HEK293T (cell line): ENCODE measurements around the gene S100A12.
A peak's percentile ranks its signal among the peaks of the same experiment; 100 is the strongest.

Source experiments
- CTCF ChIA-PET: fragments of 350-600 bp; formaldehyde crosslinking; extraction: SDS; loops from one replicate; lab custom pipeline; 2021; ENCODE audit warnings: antibody characterized with exemption, inconsistent platforms; lab: Yijun Ruan, JAX
- POLR2A ChIA-PET: fragments of 350-600 bp; formaldehyde crosslinking; extraction: SDS; loops from one replicate; lab custom pipeline; 2020; ENCODE audit warnings: antibody characterized with exemption, inconsistent platforms; lab: Yijun Ruan, JAX
- DNase-seq: peaks from one replicate; pipeline ENCODE4 v3.0.0; 2012; ENCODE audit warnings: mixed read lengths; ENCODE audit errors: extremely low spot score
- ARNT ChIP-seq: fragments of 450-650 bp; IDR thresholded peaks from 2 replicates; pipeline ENCODE4 v1.6.1; 2017; ENCODE audit warnings: mild to moderate bottlenecking
- BHLHE40 ChIP-seq: fragments of 450-650 bp; IDR thresholded peaks from 2 replicates; pipeline ENCODE4 v1.6.1; 2016; ENCODE audit warnings: mild to moderate bottlenecking, moderate library complexity, borderline replicate concordance
- CTBP1 ChIP-seq: fragments of 450-650 bp; IDR thresholded peaks from 2 replicates; pipeline ENCODE4 v1.6.1; 2016; ENCODE audit warnings: borderline replicate concordance
- ELF4 ChIP-seq: fragments of 450-650 bp; IDR thresholded peaks from 2 replicates; pipeline ENCODE4 v1.6.1; 2017; ENCODE audit warnings: antibody characterized with exemption
- FOXA1 ChIP-seq: fragments of 450-650 bp; IDR thresholded peaks from 2 replicates; pipeline ENCODE4 v1.6.1; 2016; ENCODE audit warnings: mild to moderate bottlenecking
- FOXK2 ChIP-seq: fragments of 450-650 bp; IDR thresholded peaks from 2 replicates; pipeline ENCODE4 v1.6.1; 2016; ENCODE audit warnings: mild to moderate bottlenecking
- FOXM1 ChIP-seq: fragments of 450-650 bp; IDR thresholded peaks from 2 replicates; pipeline ENCODE4 v1.6.1; 2017; ENCODE audit warnings: mild to moderate bottlenecking, borderline replicate concordance
- HDGF ChIP-seq: fragments of 450-650 bp; IDR thresholded peaks from 2 replicates; pipeline ENCODE4 v1.6.1; 2017; ENCODE audit warnings: antibody characterized with exemption, borderline replicate concordance
- L3MBTL2 ChIP-seq: fragments of 450-650 bp; conservative IDR thresholded peaks from 2 replicates; pipeline ENCODE4 v1.6.1; 2016; ENCODE audit warnings: mild to moderate bottlenecking
- LEF1 ChIP-seq: fragments of 450-650 bp; IDR thresholded peaks from 2 replicates; pipeline ENCODE4 v1.6.1; 2017; ENCODE audit warnings: mild to moderate bottlenecking, borderline replicate concordance
- NFRKB ChIP-seq: fragments of 450-650 bp; IDR thresholded peaks from 2 replicates; pipeline ENCODE4 v1.6.1; 2016; ENCODE audit warnings: mild to moderate bottlenecking, moderate library complexity
- SP1 ChIP-seq: fragments of 450-650 bp; IDR thresholded peaks from 2 replicates; pipeline ENCODE4 v1.6.1; 2017
- SUZ12 ChIP-seq: fragments of 450-650 bp; IDR thresholded peaks from 2 replicates; pipeline ENCODE4 v1.6.1; 2016; ENCODE audit warnings: mild to moderate bottlenecking
- TARDBP ChIP-seq: fragments of 450-650 bp; IDR thresholded peaks from 2 replicates; pipeline ENCODE4 v1.6.1; 2016
- ZNF384 ChIP-seq: fragments of 450-650 bp; IDR thresholded peaks from 2 replicates; pipeline ENCODE4 v1.6.1; 2016
- TF ChIP-seq, protein P1 (sequence below): fragments of 450-650 bp; IDR thresholded peaks from 2 replicates; pipeline ENCODE4 v1.6.1; 2016

Gene S100A12

DNA sequence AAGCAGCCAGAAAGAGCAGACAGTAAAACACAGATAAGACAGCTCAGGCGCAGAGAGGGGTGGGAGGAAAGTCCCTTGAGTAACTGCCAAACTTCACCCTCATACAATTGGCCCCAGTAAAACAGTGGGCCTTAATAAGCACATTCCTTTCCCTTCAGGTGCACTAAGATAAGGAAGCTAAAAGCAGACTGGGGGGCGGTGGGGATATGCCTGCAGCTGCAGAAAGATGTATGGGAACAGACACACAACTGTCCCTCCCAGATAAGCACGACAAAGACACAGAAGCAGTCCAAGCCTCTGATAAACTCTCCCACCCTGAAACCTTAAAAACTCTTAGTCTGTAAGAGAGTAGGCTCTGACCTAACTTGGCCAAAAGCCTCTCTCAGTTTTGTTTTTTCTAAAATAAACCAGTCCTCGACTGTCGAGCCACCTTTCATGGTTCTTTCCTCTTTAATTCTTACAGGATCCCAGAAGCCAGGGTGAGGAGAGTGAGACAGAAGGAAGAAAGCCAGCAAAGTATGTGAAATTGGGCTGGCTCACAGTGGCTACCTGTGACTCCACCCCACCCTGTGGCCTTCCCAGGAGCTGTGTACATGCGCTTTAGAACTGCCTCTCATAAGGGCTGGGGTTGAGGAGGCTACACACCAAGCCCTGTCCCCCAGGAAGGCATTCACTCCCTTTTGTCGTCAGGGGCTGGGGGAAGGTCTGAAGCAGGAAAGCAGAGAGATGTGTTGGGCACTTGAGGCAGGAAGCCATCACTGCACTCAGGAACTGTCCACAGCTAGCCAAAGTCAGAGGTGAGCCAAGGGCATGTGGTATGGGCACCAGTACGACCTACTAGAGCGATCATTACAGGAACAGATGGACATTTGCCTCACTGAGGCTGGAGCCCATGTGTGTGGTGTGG, 31.4 kb downstream of the S100A12 start:
- CTCF ChIA-PET, result no interaction called here
- DNase-seq, result peak; percentile 4
- POLR2A ChIA-PET, result no interaction called here
- TF ChIP-seq CTBP1 (no peak), TARDBP (no peak), FOXA1 (no peak), LEF1 (no peak), BHLHE40 (no peak), FOXK2 (no peak), ARNT (no peak)

DNA sequence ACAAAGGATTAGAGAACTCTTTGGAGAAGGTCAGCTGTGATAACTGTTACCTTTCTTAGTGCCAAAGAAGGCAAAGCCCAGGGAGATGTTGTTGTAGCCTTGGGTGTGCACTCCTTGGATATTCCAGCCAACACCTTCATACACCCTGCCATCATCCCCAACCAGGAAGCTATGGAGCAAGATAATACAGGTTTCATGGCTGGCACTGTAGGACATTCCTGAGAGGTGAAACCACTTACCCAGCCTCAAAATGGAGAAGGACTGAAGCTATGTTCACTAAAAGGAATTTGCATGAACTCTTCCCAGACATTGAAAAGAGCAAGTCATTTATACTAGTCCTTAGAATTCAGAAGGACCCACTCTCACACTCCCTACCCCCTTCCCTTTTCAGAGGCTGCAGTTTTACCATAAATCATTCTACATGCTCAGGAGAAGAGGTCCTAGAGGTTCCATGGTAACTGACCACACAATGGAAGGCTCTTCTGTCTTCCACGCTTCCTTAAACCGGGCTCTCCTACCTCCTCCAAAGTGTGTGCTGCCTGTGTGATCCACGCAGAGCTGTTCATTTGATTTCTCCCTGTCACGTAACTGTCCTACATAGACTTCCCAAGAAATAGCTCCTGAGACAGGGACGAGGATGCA, 32.3 kb downstream of the S100A12 start:
- no peak for TF ChIP-seq BHLHE40
- POLR2A ChIA-PET, result no interaction called here
- CTCF ChIA-PET, result no interaction called here
- DNase-seq, result no peak

DNA sequence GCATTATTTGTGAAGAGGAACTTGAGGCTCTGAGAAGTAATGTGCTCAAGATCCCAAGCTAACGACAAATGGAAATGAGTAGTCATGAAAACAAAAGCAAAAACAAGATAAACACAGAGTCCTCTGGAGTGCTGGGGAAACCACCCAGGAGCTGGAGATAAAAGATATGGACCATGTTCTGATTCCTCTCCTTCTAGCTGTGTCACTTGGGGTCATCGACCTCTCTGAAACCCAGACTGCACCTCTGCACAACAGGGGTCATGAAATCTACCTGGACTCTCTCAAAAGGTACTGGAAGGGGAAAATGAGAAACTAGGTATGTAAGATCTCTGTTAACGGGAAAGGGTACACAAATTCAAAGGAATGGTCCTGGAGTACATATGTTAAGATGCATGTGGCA, 33.2 kb downstream of the S100A12 start:
- DNase-seq, result no peak
- ChIA-PET CTCF (no interaction called here), POLR2A (no interaction called here)
- TF ChIP-seq TARDBP, result no peak
- TF ChIP-seq NFRKB, result no peak
- no peak for TF ChIP-seq ARNT
- no peak for TF ChIP-seq SUZ12
- TF ChIP-seq CTBP1, result no peak

DNA sequence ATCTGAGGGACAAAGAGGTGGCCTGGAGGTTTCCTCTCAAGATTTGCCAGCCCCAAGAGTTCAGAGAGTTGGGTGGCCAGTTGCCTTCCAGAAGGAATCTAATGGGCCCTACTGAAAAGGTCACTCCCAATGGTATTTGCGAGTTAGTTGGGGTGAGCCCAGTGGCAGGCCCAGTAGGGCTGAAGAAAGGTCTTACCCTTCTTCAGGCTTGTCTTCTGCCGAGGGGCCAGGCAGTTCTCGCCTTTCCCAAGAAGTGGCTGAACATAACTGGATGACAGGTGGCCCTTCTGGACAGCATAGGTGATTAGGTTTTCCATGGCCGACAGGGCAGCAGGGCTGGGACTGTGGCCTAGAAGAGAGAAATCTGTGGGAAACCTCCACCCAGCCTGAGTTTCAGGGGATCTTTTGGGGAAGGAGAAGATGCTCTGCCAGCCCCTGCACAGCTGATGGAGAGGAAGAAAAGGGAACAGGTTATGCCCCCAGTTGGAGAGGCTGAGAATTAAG, 33.9 kb downstream of the S100A12 start:
- POLR2A ChIA-PET, result no interaction called here
- CTCF ChIA-PET, result no interaction called here
- TF ChIP-seq ELF4, result no peak
- no peak for TF ChIP-seq L3MBTL2
- TF ChIP-seq, protein P1, sequence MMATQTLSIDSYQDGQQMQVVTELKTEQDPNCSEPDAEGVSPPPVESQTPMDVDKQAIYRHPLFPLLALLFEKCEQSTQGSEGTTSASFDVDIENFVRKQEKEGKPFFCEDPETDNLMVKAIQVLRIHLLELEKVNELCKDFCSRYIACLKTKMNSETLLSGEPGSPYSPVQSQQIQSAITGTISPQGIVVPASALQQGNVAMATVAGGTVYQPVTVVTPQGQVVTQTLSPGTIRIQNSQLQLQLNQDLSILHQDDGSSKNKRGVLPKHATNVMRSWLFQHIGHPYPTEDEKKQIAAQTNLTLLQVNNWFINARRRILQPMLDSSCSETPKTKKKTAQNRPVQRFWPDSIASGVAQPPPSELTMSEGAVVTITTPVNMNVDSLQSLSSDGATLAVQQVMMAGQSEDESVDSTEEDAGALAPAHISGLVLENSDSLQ, result no peak
- no peak for TF ChIP-seq CTBP1
- no peak for TF ChIP-seq FOXM1
- TF ChIP-seq LEF1, result no peak
- TF ChIP-seq TARDBP, result no peak
- TF ChIP-seq ZNF384, result no peak
- DNase-seq, result peak; percentile 2

DNA sequence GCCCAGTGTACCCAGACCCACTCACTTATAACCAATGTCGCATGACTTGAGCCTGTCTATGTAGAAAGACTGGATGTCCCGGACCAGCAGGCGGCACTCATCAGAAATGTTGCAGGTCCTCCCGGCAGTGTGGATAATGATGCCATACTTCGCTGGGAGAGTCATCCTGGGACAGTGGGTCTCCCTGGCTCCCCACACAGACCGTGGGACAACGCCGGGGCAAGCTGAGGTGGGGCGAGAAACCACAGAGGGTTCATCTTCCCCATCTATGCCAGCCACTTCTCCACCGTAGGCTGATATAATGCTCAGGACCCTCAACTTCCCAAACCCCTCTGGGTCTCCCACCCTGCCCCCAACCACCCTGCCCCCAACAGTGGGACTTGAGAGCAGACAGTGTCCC, 35.1 kb downstream of the S100A12 start:
- ChIA-PET POLR2A (no interaction called here), CTCF (no interaction called here)
- no peak for TF ChIP-seq FOXK2
- TF ChIP-seq TARDBP, result no peak
- TF ChIP-seq SUZ12, result no peak
- no peak for TF ChIP-seq LEF1
- TF ChIP-seq, protein P1, result no peak
- TF ChIP-seq L3MBTL2, result no peak

DNA sequence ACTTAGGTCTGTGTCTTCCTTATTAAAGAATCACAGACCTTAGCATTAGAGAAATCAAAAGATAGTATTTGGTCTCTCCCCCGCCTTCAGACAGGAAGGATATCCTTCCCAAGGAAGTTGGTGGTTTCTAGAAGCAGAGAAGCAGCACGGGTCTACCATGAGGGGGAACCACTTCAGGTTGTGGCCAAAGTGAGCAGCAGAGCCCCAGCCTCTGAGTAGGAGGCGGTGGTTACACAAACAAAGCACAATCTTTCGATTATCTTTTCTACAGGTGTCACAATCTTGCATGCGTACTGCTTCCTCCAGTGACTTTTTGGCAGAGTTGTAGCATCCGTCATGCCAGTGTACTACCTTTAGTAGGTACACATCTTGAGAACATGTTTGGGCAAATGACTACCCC, 35.6 kb downstream of the S100A12 start:
- TF ChIP-seq TARDBP, result no peak
- no peak for TF ChIP-seq FOXK2
- TF ChIP-seq SP1, result no peak
- TF ChIP-seq FOXM1, result no peak
- TF ChIP-seq, protein P1, result no peak
- no peak for TF ChIP-seq SUZ12
- TF ChIP-seq ARNT, result no peak
- no peak for TF ChIP-seq FOXA1
- no peak for TF ChIP-seq BHLHE40
- no peak for TF ChIP-seq ELF4
- no peak for TF ChIP-seq CTBP1
- no peak for TF ChIP-seq ZNF384
- TF ChIP-seq HDGF, result no peak
- no peak for TF ChIP-seq LEF1
- TF ChIP-seq L3MBTL2, result no peak
- TF ChIP-seq NFRKB, result no peak
- CTCF ChIA-PET, result no interaction called here
- DNase-seq, result peak; percentile 2
- POLR2A ChIA-PET, result no interaction called here

More for the DNA sequence above, 35.1 kb downstream of the S100A12 start:
- peak; percentile 4 for DNase-seq
